ENCODE data around the gene XAF1. TPM values are rescaled to one million over a fixed set of nuclear protein-coding genes. Genes with fewer than 3 reads are reported as not detected.

The XAF1 gene
- total and polyA plus RNA-seq, 3 experiments from 2014 or later = 5.8 to 45.8 (median 5.8) TPM

DNA sequence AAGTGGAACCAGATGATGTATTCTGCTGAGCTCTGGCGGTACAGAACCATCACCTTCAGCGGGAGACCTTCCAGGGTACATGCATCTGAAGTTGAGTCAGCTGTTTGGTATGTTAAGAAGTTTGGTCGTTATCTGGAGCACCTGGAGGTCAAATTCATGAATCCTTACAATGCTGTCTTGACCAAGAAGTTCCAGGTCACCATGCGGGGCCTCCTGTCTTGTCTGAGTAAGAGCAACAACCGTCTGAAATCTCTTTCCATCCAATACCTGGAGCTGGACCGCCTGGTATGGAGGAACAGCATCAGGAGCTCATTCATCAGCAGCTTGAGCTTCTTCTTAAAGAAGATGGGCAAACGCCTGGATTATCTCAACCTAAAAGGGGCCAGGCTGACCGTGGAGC is 24.2 kb downstream of the XAF1 start:
- H3K27me3 ChIP-seq (ENCODE audit: insufficient read depth, low read length, poor library complexity, severe bottlenecking) = peaks cover 8% of the 10 kb centered on the region
- H3K36me3 ChIP-seq (ENCODE audit: insufficient read depth, low read length) = no peaks in the 10 kb centered on the region
- H3K9me3 ChIP-seq (ENCODE audit: low read length) = no peaks in the 10 kb centered on the region
- Mint-ChIP-seq H3K4me1 (peaks cover 2 to 5% (median 3%) of the 10 kb centered on the region in 3 donors), H3K27ac (no peak overlapping the region), H3K27me3 (peaks cover 29 to 79% of the 10 kb centered on the region in 2 donors), H3K4me3 (no peak overlapping the region), H3K36me3 (peaks cover under 1 to 16% (median 3%) of the 10 kb centered on the region in 3 donors), H3K9me3 (peaks cover 23 to 48% (median 46%) of the 10 kb centered on the region in 5 donors)
- ChIA-PET POLR2A (no interaction called here), CTCF (no interaction called here)
- H3K27ac ChIP-seq (ENCODE audit: low read depth, low read length) = no peak overlapping the region
- H3K4me3 ChIP-seq (ENCODE audit: low read length) = no peak overlapping the region
- no peaks in the 10 kb centered on the region for H3K4me1 ChIP-seq (ENCODE audit: insufficient read depth, low read length)
- DNase-seq = no peak

DNA sequence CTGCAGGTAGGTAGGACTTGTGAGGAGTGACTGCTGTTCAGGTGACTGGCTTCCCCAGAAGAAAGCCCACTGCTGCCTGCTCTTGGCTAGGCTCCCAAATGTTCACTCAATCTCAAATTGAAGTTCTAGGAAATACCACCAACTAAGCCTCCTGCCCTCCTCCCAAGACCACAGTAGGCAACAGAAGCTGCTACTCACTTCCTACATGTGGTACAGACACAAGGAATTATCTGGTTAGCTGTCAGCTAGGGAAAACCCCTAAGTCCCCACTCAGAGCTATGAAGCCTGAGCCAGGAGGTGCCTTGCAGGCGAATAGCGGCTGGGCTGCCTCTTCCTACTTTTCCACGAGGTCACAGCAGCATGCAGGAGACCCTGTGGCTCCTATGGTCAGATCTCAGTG is 25.0 kb downstream of the XAF1 start:
- Mint-ChIP-seq H3K4me1 (peaks cover 0 to 5% (median 2%) of the 10 kb centered on the region in 3 donors), H3K9me3 (peaks cover 23 to 51% (median 48%) of the 10 kb centered on the region in 5 donors), H3K27me3 (peaks cover 34 to 84% of the 10 kb centered on the region in 2 donors), H3K27ac (no peak overlapping the region), H3K36me3 (peaks cover 0 to 15% (median 3%) of the 10 kb centered on the region in 3 donors), H3K4me3 (no peak overlapping the region)
- H3K27ac ChIP-seq (ENCODE audit: low read depth, low read length) = no peak overlapping the region
- DNase-seq = no peak
- no peak overlapping the region for H3K4me3 ChIP-seq (ENCODE audit: low read length)
- peaks cover 8% of the 10 kb centered on the region for H3K27me3 ChIP-seq (ENCODE audit: insufficient read depth, low read length, poor library complexity, severe bottlenecking)
- CTCF ChIA-PET = no interaction called here
- no peaks in the 10 kb centered on the region for H3K9me3 ChIP-seq (ENCODE audit: low read length)
- H3K36me3 ChIP-seq (ENCODE audit: insufficient read depth, low read length) = no peaks in the 10 kb centered on the region
- H3K4me1 ChIP-seq (ENCODE audit: insufficient read depth, low read length) = no peaks in the 10 kb centered on the region
- POLR2A ChIA-PET = no interaction called here

DNA sequence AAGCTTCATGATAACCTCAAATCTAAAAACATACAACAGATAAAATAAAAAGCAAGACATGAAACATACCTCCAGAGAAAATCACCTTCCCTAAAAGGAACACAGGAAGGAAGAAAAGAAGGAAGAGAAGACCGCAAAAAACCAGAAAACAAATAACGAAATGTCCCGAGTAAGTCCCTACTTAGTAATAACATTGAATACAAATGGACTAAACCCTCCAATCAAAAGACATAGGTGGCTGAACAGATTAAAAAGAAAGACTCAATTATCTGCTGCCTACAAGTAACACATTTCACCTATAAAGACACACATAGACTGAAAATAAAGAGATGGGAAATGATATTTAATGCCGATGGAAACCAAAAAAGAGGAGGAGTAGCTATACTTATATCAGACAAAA is 26.4 kb downstream of the XAF1 start:
- Histone ChIP-seq H3K4me1 (ENCODE audit: insufficient read depth, low read length) (no peaks in the 10 kb centered on the region), H3K36me3 (ENCODE audit: insufficient read depth, low read length) (no peaks in the 10 kb centered on the region), H3K4me3 (ENCODE audit: low read length) (no peak overlapping the region), H3K27me3 (ENCODE audit: insufficient read depth, low read length, poor library complexity, severe bottlenecking) (peaks cover 8% of the 10 kb centered on the region), H3K9me3 (ENCODE audit: low read length) (no peaks in the 10 kb centered on the region), H3K27ac (ENCODE audit: low read depth, low read length) (no peak overlapping the region)
- ChIA-PET CTCF (no interaction called here), POLR2A (no interaction called here)
- peaks cover 0 to 14% (median 3%) of the 10 kb centered on the region in 3 donors for H3K36me3 Mint-ChIP-seq
- DNase-seq = no peak
- peaks cover 23 to 48% (median 43%) of the 10 kb centered on the region in 5 donors for H3K9me3 Mint-ChIP-seq
- H3K27me3 Mint-ChIP-seq = peaks cover 47 to 90% of the 10 kb centered on the region in 2 donors
- H3K4me3 Mint-ChIP-seq = no peak overlapping the region
- no peaks in the 10 kb centered on the region for H3K4me1 Mint-ChIP-seq
- no peak overlapping the region for H3K27ac Mint-ChIP-seq

DNA sequence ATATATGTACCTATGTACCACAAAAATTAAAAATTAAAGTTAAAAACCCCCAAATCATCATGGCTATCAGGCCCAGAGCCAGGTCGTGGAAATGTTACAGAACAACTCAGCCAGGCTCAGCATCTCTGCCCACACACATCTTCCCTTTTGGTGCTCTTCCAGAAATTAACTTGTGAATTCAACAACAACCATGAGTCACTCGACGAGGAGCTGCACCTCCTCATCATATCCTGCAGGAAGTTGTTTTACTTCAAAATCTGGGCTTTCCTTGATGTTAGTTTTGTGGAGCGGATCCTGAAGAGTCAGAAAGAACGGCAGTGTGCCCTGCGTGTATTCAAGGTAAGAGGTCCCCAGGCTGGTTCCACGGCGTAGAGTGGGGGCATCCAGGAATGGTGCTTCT is 30.8 kb downstream of the XAF1 start:
- no peaks in the 10 kb centered on the region for H3K4me1 ChIP-seq (ENCODE audit: insufficient read depth, low read length)
- no peak overlapping the region for H3K4me3 ChIP-seq (ENCODE audit: low read length)
- Mint-ChIP-seq H3K27me3 (peaks cover 55 to 88% of the 10 kb centered on the region in 2 donors), H3K9me3 (peaks cover 17 to 42% (median 30%) of the 10 kb centered on the region in 5 donors), H3K4me1 (no peaks in the 10 kb centered on the region), H3K4me3 (no peak overlapping the region), H3K36me3 (peaks cover 0 to 4% (median 4%) of the 10 kb centered on the region in 3 donors), H3K27ac (no peak overlapping the region)
- no peaks in the 10 kb centered on the region for H3K36me3 ChIP-seq (ENCODE audit: insufficient read depth, low read length)
- ChIA-PET CTCF (no interaction called here), POLR2A (no interaction called here)
- no peak overlapping the region for H3K27ac ChIP-seq (ENCODE audit: low read depth, low read length)
- DNase-seq = no peak
- H3K9me3 ChIP-seq (ENCODE audit: low read length) = no peaks in the 10 kb centered on the region
- no peaks in the 10 kb centered on the region for H3K27me3 ChIP-seq (ENCODE audit: insufficient read depth, low read length, poor library complexity, severe bottlenecking)

DNA sequence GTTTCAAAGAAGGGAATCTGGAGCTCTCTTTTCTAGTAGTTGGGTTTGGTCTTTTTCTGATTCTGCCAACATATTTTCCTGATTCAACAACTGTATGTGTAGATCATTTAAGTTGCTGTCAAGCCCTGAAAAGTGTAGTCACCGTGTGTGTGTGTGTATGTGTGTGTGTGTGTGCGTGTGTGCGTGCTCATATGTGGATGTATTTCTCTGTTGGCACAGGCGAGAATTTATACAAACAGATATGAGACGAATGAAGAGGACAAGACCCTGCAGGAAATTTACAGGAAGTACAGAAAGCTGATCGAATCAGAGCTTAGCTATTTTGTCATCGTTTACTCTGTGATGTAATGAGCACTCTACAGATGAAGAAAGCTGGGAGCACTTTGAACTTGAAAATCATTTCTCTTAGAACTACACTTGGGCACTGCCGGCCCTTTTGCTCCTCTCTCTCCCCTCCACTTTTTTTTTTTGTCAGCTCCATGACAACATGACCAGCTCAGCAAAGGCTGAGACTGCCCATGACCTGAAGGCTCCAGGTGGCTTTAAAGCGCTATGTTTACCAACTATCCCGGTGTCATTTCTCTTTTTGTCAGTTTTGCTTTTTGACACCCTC is 31.3 kb downstream of the XAF1 start:
- H3K9me3 ChIP-seq (ENCODE audit: low read length) = no peaks in the 10 kb centered on the region
- Mint-ChIP-seq H3K27me3 (peaks cover 55 to 86% of the 10 kb centered on the region in 2 donors), H3K4me1 (no peaks in the 10 kb centered on the region), H3K4me3 (no peak overlapping the region), H3K9me3 (peaks cover 13 to 37% (median 26%) of the 10 kb centered on the region in 5 donors), H3K27ac (no peak overlapping the region), H3K36me3 (peaks cover 0 to 2% (median 0%) of the 10 kb centered on the region in 3 donors)
- ChIA-PET POLR2A (no interaction called here), CTCF (no interaction called here)
- DNase-seq = no peak
- H3K4me3 ChIP-seq (ENCODE audit: low read length) = no peak overlapping the region
- no peaks in the 10 kb centered on the region for H3K4me1 ChIP-seq (ENCODE audit: insufficient read depth, low read length)
- H3K27me3 ChIP-seq (ENCODE audit: insufficient read depth, low read length, poor library complexity, severe bottlenecking) = no peaks in the 10 kb centered on the region
- H3K36me3 ChIP-seq (ENCODE audit: insufficient read depth, low read length) = no peaks in the 10 kb centered on the region
- no peak overlapping the region for H3K27ac ChIP-seq (ENCODE audit: low read depth, low read length)

DNA sequence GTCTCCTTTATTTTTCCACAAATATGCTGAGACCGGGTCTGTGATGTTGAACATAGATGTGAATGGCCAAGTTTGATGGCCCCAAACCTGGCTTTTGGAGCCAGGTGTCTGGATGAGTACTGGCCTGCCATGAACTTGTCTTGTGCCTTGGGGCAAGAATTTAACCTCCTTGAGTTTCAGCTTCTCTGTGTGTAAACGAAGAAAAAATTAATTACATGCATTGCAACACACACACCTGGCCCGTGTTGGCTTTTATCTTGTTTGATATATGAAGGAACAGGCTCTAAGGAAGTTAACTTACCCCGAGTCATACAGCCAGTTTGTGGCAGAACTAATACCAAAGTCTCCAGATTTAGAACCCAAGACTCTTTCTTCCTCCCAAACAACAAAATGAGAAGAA is 33.3 kb downstream of the XAF1 start:
- Mint-ChIP-seq H3K4me3 (no peak overlapping the region), H3K4me1 (no peaks in the 10 kb centered on the region), H3K27me3 (peaks cover 54 to 77% of the 10 kb centered on the region in 2 donors)

DNA sequence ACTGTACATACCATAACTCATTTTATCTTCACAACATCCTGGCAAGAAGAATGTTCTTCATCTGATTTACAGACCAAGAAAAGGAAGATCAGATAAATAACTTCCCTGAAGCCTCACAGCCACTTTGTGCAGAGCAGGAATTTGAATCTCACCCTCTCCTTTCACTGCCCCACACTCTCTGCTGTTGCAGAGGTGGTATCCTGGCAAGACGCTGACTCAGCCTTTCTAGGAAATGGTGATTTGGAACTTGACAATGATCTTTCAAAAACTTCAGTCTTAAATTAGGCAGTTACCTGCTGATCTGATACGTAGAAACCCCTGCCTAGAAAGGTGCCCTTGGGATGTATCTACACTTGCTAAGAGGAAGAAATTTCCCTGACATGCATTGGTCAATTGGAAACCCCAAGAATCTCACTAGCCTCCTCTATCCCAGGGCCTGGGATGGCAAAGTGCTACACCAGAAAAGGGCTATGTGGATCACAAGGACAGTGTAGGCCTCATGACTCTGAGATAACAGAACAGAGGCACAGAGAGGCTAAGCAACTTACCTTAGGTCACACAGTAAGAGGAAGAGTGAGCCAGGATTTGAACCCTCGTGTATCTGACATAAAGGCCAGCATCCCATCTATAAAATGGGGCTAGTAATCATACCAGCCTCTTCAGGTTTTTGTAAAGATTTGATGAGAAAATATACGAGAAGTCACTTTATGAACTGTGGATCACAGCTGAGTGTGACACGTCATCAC is 38.1 kb downstream of the XAF1 start:
- ChIA-PET POLR2A (no interaction called here), CTCF (interaction anchor here (0.6 kb wide), 1 partner anchor 1474 kb away, joined by 3 read pairs; no protein-coding TSS in a partner anchor)
- H3K4me1 Mint-ChIP-seq = no peaks in the 10 kb centered on the region
- Histone ChIP-seq H3K4me1 (ENCODE audit: insufficient read depth, low read length) (no peaks in the 10 kb centered on the region), H3K4me3 (ENCODE audit: low read length) (no peak overlapping the region), H3K27me3 (ENCODE audit: insufficient read depth, low read length, poor library complexity, severe bottlenecking) (no peaks in the 10 kb centered on the region), H3K27ac (ENCODE audit: low read depth, low read length) (no peak overlapping the region), H3K36me3 (ENCODE audit: insufficient read depth, low read length) (no peaks in the 10 kb centered on the region), H3K9me3 (ENCODE audit: low read length) (no peaks in the 10 kb centered on the region)
- peaks cover 28 to 44% of the 10 kb centered on the region in 2 donors for H3K27me3 Mint-ChIP-seq
- no peak overlapping the region for H3K4me3 Mint-ChIP-seq
- no peak for DNase-seq
- no peak overlapping the region for H3K27ac Mint-ChIP-seq
- H3K36me3 Mint-ChIP-seq = no peaks in the 10 kb centered on the region
- H3K9me3 Mint-ChIP-seq = no peaks in the 10 kb centered on the region

More for the DNA sequence above, 33.3 kb downstream of the XAF1 start:
- Mint-ChIP-seq H3K36me3 (peaks cover 0 to 2% (median 0%) of the 10 kb centered on the region in 3 donors), H3K9me3 (peaks cover 0 to 18% (median 14%) of the 10 kb centered on the region in 5 donors), H3K27ac (no peak overlapping the region)
- DNase-seq = no peak
- ChIA-PET CTCF (no interaction called here), POLR2A (no interaction called here)
- Histone ChIP-seq H3K27ac (ENCODE audit: low read depth, low read length) (no peak overlapping the region), H3K27me3 (ENCODE audit: insufficient read depth, low read length, poor library complexity, severe bottlenecking) (no peaks in the 10 kb centered on the region), H3K36me3 (ENCODE audit: insufficient read depth, low read length) (no peaks in the 10 kb centered on the region), H3K4me1 (ENCODE audit: insufficient read depth, low read length) (no peaks in the 10 kb centered on the region), H3K9me3 (ENCODE audit: low read length) (no peaks in the 10 kb centered on the region), H3K4me3 (ENCODE audit: low read length) (no peak overlapping the region)
